Skeletal muscle cell (primary cell): Measurements from ENCODE around the gene SMIM13.

Experiments
- DNase-seq: peaks from one replicate; pipeline ENCODE4 v3.0.0-alpha.2; 2010; ENCODE audit warnings: low read depth
- H3K4me3 ChIP-seq: 2 replicates; pipeline ENCODE4 v1.5.1; 2011; ENCODE audit warnings: low read depth, mild to moderate bottlenecking, control low read depth, low read length, moderate library complexity

The SMIM13 gene

DNA sequence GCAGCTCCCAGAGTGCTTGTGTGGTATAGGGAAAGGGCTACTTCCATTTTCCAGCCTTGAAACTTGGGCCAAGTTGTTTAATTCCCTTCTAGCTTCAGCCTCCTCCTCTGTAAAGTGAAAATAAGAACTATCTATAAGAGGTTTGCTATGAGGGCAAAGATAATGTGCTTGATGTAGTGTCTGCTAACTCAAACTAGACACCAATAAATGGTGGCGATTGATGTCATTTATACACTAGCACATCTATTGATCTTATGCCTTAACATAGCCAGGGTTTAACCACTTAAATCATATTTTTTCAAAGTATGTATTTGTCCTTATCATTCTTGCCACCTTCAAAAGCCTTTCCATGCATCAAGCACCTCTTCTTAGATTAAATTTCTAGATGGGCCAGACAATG, 83.6 kb downstream of the SMIM13 start:
- no peak overlapping the region for H3K4me3 ChIP-seq
- DNase-seq = no peak

DNA sequence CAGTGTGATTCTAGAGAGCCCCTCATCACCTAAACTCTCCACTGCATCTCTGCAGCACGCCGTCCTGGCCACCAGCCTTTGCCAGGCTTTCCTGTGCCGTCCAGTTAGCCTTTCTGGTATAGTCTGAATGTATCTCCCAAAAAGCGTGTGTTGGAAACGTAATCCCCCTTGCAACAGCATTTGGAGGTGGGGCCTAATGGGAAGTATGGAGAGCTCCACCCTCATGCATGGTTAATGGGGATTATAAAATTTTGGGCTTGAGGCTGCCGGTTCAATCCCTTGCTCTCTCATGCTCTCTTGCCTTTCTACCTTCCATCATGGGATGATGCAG, 85.4 kb downstream of the SMIM13 start:
- DNase-seq = no peak
- H3K4me3 ChIP-seq = no peak overlapping the region

DNA sequence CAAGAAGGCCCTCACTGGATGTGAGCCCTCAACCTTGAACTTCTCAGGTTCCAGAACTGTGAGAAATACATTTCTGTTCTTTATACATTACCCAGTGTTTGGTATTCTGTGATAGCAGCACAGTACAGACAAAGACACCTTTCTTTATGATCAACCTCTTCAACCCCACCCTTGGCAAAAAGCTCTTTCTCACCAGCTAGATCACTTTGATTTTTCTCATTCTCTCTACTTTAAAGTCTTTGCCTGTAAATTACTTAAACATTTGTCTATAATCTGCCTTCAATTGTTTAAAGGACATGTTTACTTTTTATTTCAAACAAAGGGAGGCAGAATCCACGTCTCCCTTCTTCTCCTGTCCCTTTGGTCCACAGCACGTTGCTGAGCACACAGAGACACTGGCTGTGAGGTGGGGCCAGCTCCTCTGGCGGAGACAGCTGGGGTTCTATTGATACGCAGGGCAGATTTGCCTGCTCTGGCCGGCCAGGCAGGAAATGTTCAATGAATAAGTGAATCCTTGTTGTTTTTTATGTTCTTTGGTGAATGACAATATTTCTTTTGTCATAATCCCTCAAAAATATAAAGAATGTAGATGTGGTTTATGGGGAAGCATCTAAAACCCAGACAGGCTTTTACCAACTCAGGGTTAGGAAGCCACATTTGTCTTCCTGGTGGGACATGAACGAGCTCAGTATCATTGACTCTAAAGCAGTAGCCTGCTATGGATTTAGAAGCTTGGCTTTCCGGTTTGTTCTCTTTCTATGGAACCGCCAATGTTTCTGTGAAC, 86.0 kb downstream of the SMIM13 start:
- DNase-seq = no peak
- no peak overlapping the region for H3K4me3 ChIP-seq

DNA sequence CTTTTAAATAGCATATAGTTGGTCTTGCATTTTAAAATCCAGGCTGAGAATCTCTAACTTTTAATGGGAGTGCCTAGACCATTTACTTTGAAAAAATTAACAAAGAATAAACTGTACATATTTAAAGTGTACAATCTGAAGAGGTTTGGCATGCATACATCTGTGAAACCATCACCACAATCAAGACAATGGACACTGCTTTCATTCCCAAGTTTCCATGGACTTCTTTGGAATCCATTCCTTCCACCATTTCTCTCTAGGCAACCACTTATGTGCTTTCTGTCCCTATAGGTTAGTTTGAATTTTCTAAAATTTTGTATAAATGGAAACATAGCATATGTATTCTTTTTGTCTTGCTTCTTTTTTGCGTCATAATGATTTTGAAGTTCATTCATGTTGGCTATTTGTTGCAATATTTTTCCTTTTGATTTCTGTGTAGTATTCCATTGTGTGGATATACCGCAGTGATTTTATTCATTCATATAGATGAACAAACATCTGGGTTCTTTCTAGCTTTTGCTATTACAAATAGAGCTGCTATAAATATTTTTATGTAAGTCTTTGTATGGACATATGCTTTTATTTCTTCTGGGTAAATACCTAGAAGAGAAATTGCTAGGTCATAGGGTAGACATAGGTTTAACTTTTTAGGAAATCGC, 88.0 kb downstream of the SMIM13 start:
- DNase-seq = no peak
- H3K4me3 ChIP-seq = no peak overlapping the region

DNA sequence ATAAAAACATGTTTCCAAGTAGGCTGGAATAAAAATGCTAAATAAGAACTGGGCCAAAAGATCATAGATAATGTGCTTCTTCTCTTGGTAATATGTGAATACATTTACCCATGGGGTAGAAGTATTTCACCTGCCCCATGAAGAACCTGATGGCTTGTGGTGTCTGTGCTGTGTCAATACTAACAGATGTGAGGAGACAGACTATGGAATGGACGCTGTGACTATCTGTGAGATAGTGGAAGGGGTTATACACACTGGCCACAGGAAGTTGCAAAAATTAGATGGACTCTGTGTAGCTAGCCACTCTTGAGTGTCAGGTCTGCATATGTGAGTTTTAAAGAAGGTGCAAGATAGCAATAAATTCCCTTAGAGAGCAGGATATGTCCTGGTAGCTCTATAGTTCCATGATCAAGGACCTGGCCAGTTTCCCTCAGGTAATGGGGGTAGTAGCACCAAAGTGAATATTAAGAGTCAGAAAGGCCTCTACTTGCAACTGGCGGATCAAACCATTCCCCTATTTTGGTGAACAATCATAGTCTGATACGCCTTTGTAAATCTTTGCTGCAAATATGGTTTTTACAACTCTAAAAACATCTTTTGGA, 90.2 kb downstream of the SMIM13 start:
- DNase-seq = no peak
- no peak overlapping the region for H3K4me3 ChIP-seq

DNA sequence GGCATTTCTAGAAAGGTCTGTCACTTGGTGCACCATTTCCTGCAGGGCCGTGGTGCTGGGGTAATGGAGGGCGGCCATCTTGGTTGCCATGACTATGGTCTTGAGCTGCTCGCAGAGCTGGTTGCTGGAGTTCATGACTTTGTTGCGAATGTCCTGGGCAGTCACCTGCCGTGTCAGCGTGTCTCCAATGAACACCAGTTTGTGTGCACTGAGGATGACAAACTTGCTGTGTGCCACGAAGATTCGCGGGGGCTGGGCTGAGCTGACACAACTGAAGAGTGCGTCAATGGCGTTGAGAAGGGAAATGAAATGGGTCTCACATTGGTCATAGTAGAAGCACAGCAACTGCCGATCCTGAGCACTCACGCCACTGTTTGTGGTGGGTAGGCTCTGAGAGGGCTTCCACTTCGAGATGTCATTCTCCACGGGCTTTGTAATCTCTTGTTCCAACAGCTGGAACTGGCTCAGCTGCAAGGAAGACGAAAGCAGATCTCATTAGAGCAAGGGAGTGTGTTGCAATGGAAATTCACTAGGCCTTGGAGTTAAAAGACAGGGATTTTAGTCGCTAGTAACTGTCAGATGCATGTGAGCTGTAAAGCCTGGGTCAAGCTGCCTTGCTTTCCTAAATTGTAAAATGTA, 91.7 kb downstream of the SMIM13 start:
- no peak for DNase-seq
- H3K4me3 ChIP-seq = no peak overlapping the region

GRCh38 chr6:11187301-11187700, 93.7 kb downstream of the SMIM13 start:
- no peak for DNase-seq
- H3K4me3 ChIP-seq = no peak overlapping the region
